IMR-90 (cell line): ENCODE data around the gene B3GALT6. TPM values are rescaled to one million over a fixed set of nuclear protein-coding genes. Genes with fewer than 3 reads are reported as not detected.

ENCODE experiments used
- CEBPB ChIP-seq: IDR thresholded peaks from 2 replicates; pipeline ENCODE4 v1.6.1; 2012; ENCODE audit warnings: low read depth, low read length, improper control_type of control experiment
- MXI1 ChIP-seq: IDR thresholded peaks from 2 replicates; pipeline ENCODE4 v1.6.1; 2012; ENCODE audit warnings: low read depth, mild to moderate bottlenecking, low read length, moderate library complexity, borderline replicate concordance
- polyA plus RNA-seq, 3 experiments: library from polyadenylated mRNA; depleted of rRNA; stranded (reverse); fragments of >200 nt; gene quantifications; 2 replicates each; pipeline ENCODE4 v1.2.3, GENCODE V29; 2012; ENCODE audit warnings: low replicate concordance in 1 of 3
- total RNA-seq: library from RNA; depleted of rRNA; stranded (reverse); fragments of >200 nt; gene quantifications from 2 replicates; pipeline ENCODE4 v1.2.3, GENCODE V29; 2012
- TF ChIP-seq, protein P1 (sequence below): fragments of 150-350 bp; IDR thresholded peaks from 2 replicates; pipeline ENCODE4 v1.6.1; 2016; ENCODE audit warnings: low read depth, mild to moderate bottlenecking, low read length, moderate library complexity, borderline replicate concordance

Gene B3GALT6
- total and polyA plus RNA-seq, 2 of the 4 experiments (the other 2 are of a cell fraction), result 12.2 to 23.0 TPM

GRCh38 chr1:1199141-1199960 lies 32.7 kb upstream of the B3GALT6 start (continued):
- TF ChIP-seq, protein P1, sequence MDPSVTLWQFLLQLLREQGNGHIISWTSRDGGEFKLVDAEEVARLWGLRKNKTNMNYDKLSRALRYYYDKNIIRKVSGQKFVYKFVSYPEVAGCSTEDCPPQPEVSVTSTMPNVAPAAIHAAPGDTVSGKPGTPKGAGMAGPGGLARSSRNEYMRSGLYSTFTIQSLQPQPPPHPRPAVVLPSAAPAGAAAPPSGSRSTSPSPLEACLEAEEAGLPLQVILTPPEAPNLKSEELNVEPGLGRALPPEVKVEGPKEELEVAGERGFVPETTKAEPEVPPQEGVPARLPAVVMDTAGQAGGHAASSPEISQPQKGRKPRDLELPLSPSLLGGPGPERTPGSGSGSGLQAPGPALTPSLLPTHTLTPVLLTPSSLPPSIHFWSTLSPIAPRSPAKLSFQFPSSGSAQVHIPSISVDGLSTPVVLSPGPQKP, result no peak
- TF ChIP-seq CEBPB (no peak), MXI1 (no peak)
